Right lobe of liver (tissue), 6 donors: ENCODE results near the gene CCDC198. TPM values are rescaled to one million over a fixed set of nuclear protein-coding genes. Genes with fewer than 3 reads are reported as not detected.

Experiments used
- ATAC-seq, 4 donors: fragments of 200-7000 bp; cut with Tn5 transposase; one replicate each; pipeline ENCODE4 v1.9.1; 2020; ENCODE audit warnings: mild to moderate bottlenecking in 4 of 4, moderate library complexity in 4 of 4
- DNase-seq, 3 donors: peaks; one replicate each; pipeline ENCODE4 v3.0.0-alpha.2; 2020
- H3K27ac ChIP-seq, 3 donors: fragments of 200-600 bp; one replicate each; pipeline ENCODE4 v1.8.0; 2022
- H3K27me3 ChIP-seq, 2 donors: fragments of 200-600 bp; one replicate each; pipeline ENCODE4 v1.8.0; 2022
- H3K36me3 ChIP-seq, 4 donors: fragments of 200-600 bp; sonication (generic) in 1 of 4; one replicate each; pipeline versions ENCODE4 v1.5.1 to v1.8.0; 2017 to 2022; ENCODE audit warnings: control low read depth in 1 of 4
- H3K4me1 ChIP-seq, 4 donors: fragments of 200-600 bp; sonication (generic) in 1 of 4; one replicate each; pipeline versions ENCODE4 v1.5.1 to v1.8.0; 2017 to 2022; ENCODE audit warnings: control low read depth in 1 of 4
- H3K4me3 ChIP-seq, 3 donors: fragments of 200-600 bp; one replicate each; pipeline ENCODE4 v1.8.0; 2022
- H3K9me3 ChIP-seq, 4 donors: fragments of 200-600 bp; sonication (generic) in 1 of 4; one replicate each; pipeline versions ENCODE4 v1.5.1 to v1.8.0; 2017 to 2022; ENCODE audit warnings: control low read depth in 1 of 4
- CTCF ChIP-seq, 4 donors: fragments of 200-600 bp in 3 of 4; fragments of 450-650 bp in 1 of 4; IDR thresholded peaks; one replicate each; pipeline versions ENCODE4 v1.5.1 to v1.8.0; 2016 to 2022; ENCODE audit warnings: antibody characterized with exemption in 4 of 4, mild to moderate bottlenecking in 2 of 4
- POLR2A ChIP-seq: fragments of 450-650 bp; IDR thresholded peaks from one replicate; pipeline ENCODE4 v1.6.1; 2017; ENCODE audit warnings: antibody characterized with exemption, mild to moderate bottlenecking
- WGBS: methylation state at CpG from one replicate; pipeline ENCODE4 v1.1.6; 2018; ENCODE audit warnings: low coverage, low lambda C conversion rate; ENCODE audit not compliant: insufficient coverage; ENCODE audit errors: missing lambda C conversion rate; 5-methylcytosine and 5-hydroxymethylcytosine counted together
- intact Hi-C, 2 donors: fragments of 100-400 bp; cut with DNase I; formaldehyde crosslinking; loops; one replicate each; pipeline versions ENCODE4 v1.11.2 to v1.14.1; 2022
- long read RNA-seq: library from polyadenylated mRNA; unstranded; transcript quantifications from one replicate; pipeline ENCODE4 v2.0.0, GENCODE V29; 2019
- total RNA-seq, 6 experiments: library from RNA; depleted of rRNA in 2 of 6; stranded (reverse); fragments of >200 nt in 2 of 6; fragmentation: NEBNext Ultra II Directional in 3 of 6; extraction: Animal tissue kit (Norgen Biotek cat#: 25700) in 3 of 6; gene quantifications; one replicate each; pipeline versions ENCODE4 v1.1.0 to v1.2.4, GENCODE V29; 2016 to 2023
- donor health status: DM: no; HTN: yes; CAD: no.
- donor health status: DM: no; HTN: no; CAD: no.
- donor health status: DM: no; HTN: no; CAD: no.
- donor health status: DM: no; HTN: yes; CAD: no.
- donor health status: DM: no; HTN: yes; CAD: no.

Gene CCDC198
- total RNA-seq, result 10 to 100 TPM; 23.2 to 56.6 (median 37.1) TPM
- long read RNA-seq, partial matches to known transcripts, result 1 of 1 reads
- long read RNA-seq, other reads (novel, unspliced or antisense), result 0 of 1 reads

- no peaks in the 10 kb centered on the region for H3K36me3 ChIP-seq
- H3K27ac ChIP-seq, result peak within 1 kb of the TSS; percentile 46 to 71 (median 61)
- peaks cover 0 to 2% (median 0%) of the 10 kb centered on the region in 4 donors for H3K9me3 ChIP-seq
- ATAC-seq (peak; percentile 81 to 92 (median 88)), DNase-seq (peak in 2 of 3 donors; percentile 28 to 71)
- WGBS, result 9% methylated on average over 6 of the region's 6 CpGs
- H3K4me3 ChIP-seq, result peak within 1 kb of the TSS; percentile 47 to 54 (median 49)
- peaks cover 0 to 46% (median 6%) of the 10 kb centered on the region in 4 donors for H3K4me1 ChIP-seq
- intact Hi-C loops, result no loop called here
- H3K27me3 ChIP-seq, result no peaks in the 10 kb centered on the region
- TF ChIP-seq CTCF (IDR thresholded peaks at IDR 0.05), result no peak
- peak; percentile 67 for TF ChIP-seq POLR2A
Measured at GRCh38 chr14:57493467-57494181, at the start of gene CCDC198. CCDC198 (minus strand) TSS chr14:57493857; CDS start chr14:57493715, 142 bp downstream.

GRCh38 chr14:57533214-57533613 lies 39.6 kb upstream of the CCDC198 start:
- no peak for TF ChIP-seq POLR2A
- peak; percentile 31 to 52 (median 34) for TF ChIP-seq CTCF (IDR thresholded peaks at IDR 0.05)
- Histone ChIP-seq H3K27ac (no peak overlapping the region), H3K9me3 (no peaks in the 10 kb centered on the region), H3K4me1 (no peaks in the 10 kb centered on the region), H3K36me3 (no peaks in the 10 kb centered on the region), H3K4me3 (no peak overlapping the region), H3K27me3 (no peaks in the 10 kb centered on the region)
- 83% methylated on average over 1 of the region's 1 CpG for WGBS
- DNase-seq, result no peak
- ATAC-seq, result peak in 2 of 4 donors; percentile 53 to 73
- intact Hi-C loops, result no loop called here

- DNase-seq (no peak), ATAC-seq (no peak)
- Histone ChIP-seq H3K27me3 (no peaks in the 10 kb centered on the region), H3K36me3 (no peaks in the 10 kb centered on the region), H3K27ac (no peak overlapping the region), H3K4me1 (no peaks in the 10 kb centered on the region), H3K9me3 (no peaks in the 10 kb centered on the region), H3K4me3 (no peak overlapping the region)
- TF ChIP-seq CTCF (IDR thresholded peaks at IDR 0.05) (no peak), POLR2A (no peak)
- intact Hi-C loops, result no loop called here
Measured at GRCh38 chr14:57530571-57530970, 36.9 kb upstream of the CCDC198 start.

GRCh38 chr14:57526942-57527341 lies 33.3 kb upstream of the CCDC198 start:
- no peaks in the 10 kb centered on the region for H3K36me3 ChIP-seq
- intact Hi-C loops, result no loop called here
- H3K27me3 ChIP-seq, result no peaks in the 10 kb centered on the region
- TF ChIP-seq POLR2A (no peak), CTCF (IDR thresholded peaks at IDR 0.05) (no peak)
- no peak for DNase-seq
- no peak overlapping the region for H3K4me3 ChIP-seq
- no peak overlapping the region for H3K27ac ChIP-seq
- no peak for ATAC-seq
- 50% methylated on average over 2 of the region's 3 CpGs for WGBS
- no peaks in the 10 kb centered on the region for H3K4me1 ChIP-seq
- H3K9me3 ChIP-seq, result peaks cover 0 to 5% (median 0%) of the 10 kb centered on the region in 4 donors
